KMS-11 (cell line): ENCODE results near the gene MTMR10.
A peak's percentile ranks its signal among the peaks of the same experiment; 100 is the strongest.

Experiments used
- H2AFZ ChIP-seq: fragments of 200-600 bp; sonication (generic); 2 replicates; pipeline ENCODE4 v1.6.1; 2016; ENCODE audit warnings: antibody characterized with exemption, mixed run types, low read depth
- H3K27ac ChIP-seq: fragments of 200-600 bp; sonication (generic); 2 replicates; pipeline ENCODE4 v1.6.1; 2016; ENCODE audit warnings: mild to moderate bottlenecking, mixed run types
- H3K27me3 ChIP-seq: fragments of 200-600 bp; sonication (generic); 2 replicates; pipeline ENCODE4 v1.6.1; 2017; ENCODE audit warnings: mild to moderate bottlenecking, low read depth, mixed run types, moderate library complexity; ENCODE audit not compliant: insufficient read depth
- H3K36me3 ChIP-seq: fragments of 200-600 bp; sonication (generic); 2 replicates; pipeline ENCODE4 v1.6.1; 2017; ENCODE audit warnings: mild to moderate bottlenecking, mixed run types; ENCODE audit not compliant: insufficient read depth
- H3K4me1 ChIP-seq: fragments of 200-600 bp; sonication (generic); 2 replicates; pipeline ENCODE4 v1.6.1; 2016; ENCODE audit warnings: mild to moderate bottlenecking, low read depth, mixed run types; ENCODE audit not compliant: poor library complexity, severe bottlenecking
- H3K4me2 ChIP-seq: fragments of 200-600 bp; sonication (generic); 2 replicates; pipeline ENCODE4 v1.7.0; 2016; ENCODE audit warnings: mild to moderate bottlenecking, mixed run types
- H3K4me3 ChIP-seq: fragments of 200-600 bp; sonication (generic); IDR thresholded peaks from 2 replicates; pipeline ENCODE4 v1.6.1; 2017; ENCODE audit warnings: low read depth, low read length, mixed read lengths; ENCODE audit not compliant: insufficient read depth
- H3K79me2 ChIP-seq: fragments of 200-600 bp; sonication (generic); 2 replicates; pipeline ENCODE4 v1.6.1; 2016; ENCODE audit warnings: low read depth, mixed run types; ENCODE audit not compliant: insufficient read depth
- H3K9ac ChIP-seq: fragments of 200-600 bp; sonication (generic); 2 replicates; pipeline ENCODE4 v1.6.1; 2016; ENCODE audit warnings: mild to moderate bottlenecking, mixed run types
- H4K20me1 ChIP-seq: fragments of 200-600 bp; sonication (generic); 2 replicates; pipeline ENCODE4 v1.6.1; 2016; ENCODE audit warnings: mild to moderate bottlenecking, mixed run types; ENCODE audit not compliant: insufficient read depth
- CTCF ChIP-seq: fragments of 200-600 bp; sonication (generic); conservative IDR thresholded peaks from 2 replicates; pipeline ENCODE4 v1.6.1; 2017; ENCODE audit warnings: low read depth, mild to moderate bottlenecking, antibody characterized with exemption, low read length, moderate library complexity, mixed read lengths

MTMR10 gene

GRCh38 chr15:30903497-30904187 lies 87.8 kb downstream of the MTMR10 start, which contains the start of gene FAN1:
Gene FAN1 (plus strand): TSS chr15:30903915. CDS start chr15:30904664, 749 bp downstream.
- H3K4me3 ChIP-seq: no peak within 1 kb of the TSS
- peak within 1 kb of the TSS; percentile 80 for H3K4me2 ChIP-seq
- peaks cover 12% of the 10 kb centered on the region for H3K4me1 ChIP-seq
- no peaks in the 10 kb centered on the region for H4K20me1 ChIP-seq
- peak within 1 kb of the TSS; percentile 65 for H3K27ac ChIP-seq
- no peak for TF ChIP-seq CTCF
- no peaks in the 10 kb centered on the region for H3K79me2 ChIP-seq
- H2AFZ ChIP-seq: peak within 1 kb of the TSS; percentile 74
- peak within 1 kb of the TSS; percentile 69 for H3K9ac ChIP-seq
- no peaks in the 10 kb centered on the region for H3K27me3 ChIP-seq
- H3K36me3 ChIP-seq: 0 out of 2 replicates have a peak, but pooled peaks cover 3% of the 10 kb centered on the region

GRCh38 chr15:30901889-30902288 lies 89.5 kb downstream of the MTMR10 start:
- Histone ChIP-seq H3K27ac (no peak overlapping the region), H3K27me3 (no peaks in the 10 kb centered on the region), H3K36me3 (0 out of 2 replicates have a peak, but pooled peaks cover 3% of the 10 kb centered on the region), H4K20me1 (no peaks in the 10 kb centered on the region), H3K4me1 (peaks cover 17% of the 10 kb centered on the region), H3K4me3 (no peak overlapping the region), H2AFZ (no peak overlapping the region), H3K4me2 (no peak overlapping the region), H3K9ac (no peak overlapping the region), H3K79me2 (no peaks in the 10 kb centered on the region)
- no peak for TF ChIP-seq CTCF

GRCh38 chr15:30896211-30896606 lies 95.2 kb downstream of the MTMR10 start:
- H3K79me2 ChIP-seq: no peaks in the 10 kb centered on the region
- H3K9ac ChIP-seq: no peak overlapping the region
- H3K27ac ChIP-seq: no peak overlapping the region
- H3K27me3 ChIP-seq: no peaks in the 10 kb centered on the region
- peaks cover 28% of the 10 kb centered on the region for H3K4me1 ChIP-seq
- TF ChIP-seq CTCF: no peak
- H3K36me3 ChIP-seq: no peaks in the 10 kb centered on the region
- H3K4me3 ChIP-seq: no peak overlapping the region
- no peak overlapping the region for H2AFZ ChIP-seq
- no peaks in the 10 kb centered on the region for H4K20me1 ChIP-seq
- H3K4me2 ChIP-seq: peak overlapping the region; percentile 21; the same call in 1 of the 2 replicates

GRCh38 chr15:30895461-30896210 lies 95.8 kb downstream of the MTMR10 start:
- Histone ChIP-seq H3K36me3 (no peaks in the 10 kb centered on the region), H3K9ac (no peak overlapping the region), H3K4me3 (no peak overlapping the region), H3K4me2 (no peak overlapping the region), H4K20me1 (no peaks in the 10 kb centered on the region), H3K27ac (no peak overlapping the region), H3K27me3 (no peaks in the 10 kb centered on the region), H3K4me1 (peaks cover 28% of the 10 kb centered on the region), H3K79me2 (no peaks in the 10 kb centered on the region), H2AFZ (no peak overlapping the region)
- no peak for TF ChIP-seq CTCF
